HepG2 (cell line): ENCODE data around the gene RHBDF2. TPM values are rescaled to one million over a fixed set of nuclear protein-coding genes. Genes with fewer than 3 reads are reported as not detected.
A peak's percentile ranks its signal among the peaks of the same experiment; 100 is the strongest.
"Not testable (repeated sequence)": the region's sequence is repeated elsewhere in the genome, so short reads cannot be mapped to it uniquely, and the experiment has no call there.

Experiments used
- ATAC-seq: fragments of 200-7000 bp; cut with Tn5 transposase; 3 replicates; pipeline ENCODE4 v1.9.1; 2020; ENCODE audit warnings: mild to moderate bottlenecking, moderate library complexity
- BruUV-seq: library from RNA; stranded (reverse); fragments of 400-500 nt; replicated peaks from 2 replicates; lab custom pipeline; 2021; lab: Mats Ljungman, UMichigan
- CTCF ChIA-PET: fragments of 300-600 bp; formaldehyde crosslinking; extraction: SDS; loops from one replicate; lab custom pipeline; 2021; ENCODE audit warnings: low total read pairs, inconsistent platforms, low intra/inter-chr PET ratio; lab: Yijun Ruan, JAX
- POLR2A ChIA-PET: fragments of 350-600 bp; sonication (Branson Sonifier 250); formaldehyde crosslinking; loops from one replicate; lab custom pipeline; 2020; ENCODE audit warnings: antibody characterized with exemption, inconsistent platforms; lab: Yijun Ruan, JAX
- DNase-seq: peaks from one replicate; pipeline ENCODE4 v3.0.0-alpha.2; 2015; ENCODE audit warnings: low spot score
- FAIRE-seq: peaks from 3 replicates; lab custom pipeline; 2011; peaks lifted over from hg19 to GRCh38; lab: Jason Lieb, UNC
- H2AFZ ChIP-seq: one replicate; pipeline ENCODE4 v1.6.1; 2011; ENCODE audit warnings: low read length, inconsistent platforms
- H3K27ac ChIP-seq: fragments of 300-600 bp; 3 replicates; pipeline ENCODE4 v1.8.0; 2011; ENCODE audit warnings: mixed run types, mild to moderate bottlenecking, mixed read lengths, low read length, inconsistent platforms; ENCODE audit not compliant: insufficient read depth; ENCODE audit errors: extremely low read length
- H3K27me3 ChIP-seq, 2 experiments: fragments of 200-600 bp in 1 of 2; 2 replicates in 1 of 2; 3 replicates in 1 of 2; pipeline versions ENCODE4 v1.6.0 to v1.8.0; 2011; ENCODE audit warnings: low read length in 2 of 2, mild to moderate bottlenecking in 2 of 2, moderate library complexity in 2 of 2, inconsistent platforms in 1 of 2; ENCODE audit not compliant: insufficient read depth in 2 of 2, control insufficient read depth in 1 of 2
- H3K36me3 ChIP-seq, 2 experiments: fragments of 200-600 bp in 1 of 2; replicated peaks in 1 of 2; 2 replicates in 1 of 2; 3 replicates in 1 of 2; pipeline versions ENCODE4 v1.5.1 to v1.8.0; 2011; ENCODE audit warnings: low read length in 2 of 2, inconsistent platforms in 1 of 2; ENCODE audit not compliant: insufficient read depth in 2 of 2, control insufficient read depth in 1 of 2
- H3K4me1 ChIP-seq: 2 replicates; pipeline ENCODE4 v1.5.1; 2012; ENCODE audit warnings: low read length, inconsistent platforms; ENCODE audit not compliant: insufficient read depth
- H3K4me2 ChIP-seq: 2 replicates; pipeline ENCODE4 v1.6.0; 2011; ENCODE audit warnings: low read depth, low read length, inconsistent platforms
- H3K4me3 ChIP-seq, 3 experiments: fragments of 200-600 bp in 1 of 3; sonication (generic), shearing (Covaris generic) in 1 of 3; replicated peaks in 1 of 3; 2 replicates each; pipeline ENCODE4 v1.5.1; 2011 to 2016; ENCODE audit warnings: low read length in 3 of 3, inconsistent platforms in 2 of 3, low read depth in 2 of 3, mild to moderate bottlenecking in 2 of 3, control low read depth in 1 of 3, mixed read lengths in 1 of 3; ENCODE audit not compliant: insufficient read depth in 1 of 3
- H3K79me2 ChIP-seq: one replicate; pipeline ENCODE4 v1.6.1; 2011; ENCODE audit warnings: low read length, inconsistent platforms; ENCODE audit not compliant: insufficient read depth
- H3K9ac ChIP-seq: 2 replicates; pipeline ENCODE4 v1.6.0; 2011; ENCODE audit warnings: mild to moderate bottlenecking, low read depth, low read length, inconsistent platforms; ENCODE audit not compliant: insufficient read depth
- H3K9me3 ChIP-seq: 2 replicates; pipeline ENCODE4 v1.5.1; 2012; ENCODE audit warnings: mild to moderate bottlenecking, low read length
- H4K20me1 ChIP-seq: 2 replicates; pipeline ENCODE4 v1.6.0; 2011; ENCODE audit warnings: inconsistent platforms, mild to moderate bottlenecking, low read length, moderate library complexity; ENCODE audit not compliant: insufficient read depth
- HNRNPLL ChIP-seq: fragments of 200-400 bp; formaldehyde crosslinking; IDR thresholded peaks from 2 replicates; pipeline ENCODE4 v1.6.1; 2017; ENCODE audit warnings: mild to moderate bottlenecking, low read depth, low read length; ENCODE audit not compliant: poor library complexity, severe bottlenecking
- ZNF121 ChIP-seq: sonication (generic); formaldehyde crosslinking; IDR thresholded peaks from 2 replicates; pipeline ENCODE4 v1.5.0; 2020; ENCODE audit warnings: mild to moderate bottlenecking, missing genetic modification reagents
- ZNF501 ChIP-seq: sonication (generic); formaldehyde crosslinking; IDR thresholded peaks from 2 replicates; pipeline ENCODE4 v1.5.1; 2020; ENCODE audit warnings: mild to moderate bottlenecking, moderate library complexity, missing genetic modification reagents
- WGBS: methylation state at CpG from one replicate; pipeline ENCODE4 v1.1.6; 2017; ENCODE audit warnings: low lambda C conversion rate; 5-methylcytosine and 5-hydroxymethylcytosine counted together
- in situ Hi-C: cut with HindIII; loops from 2 replicates; pipeline ENCODE4 v1.10.0; 2017; ENCODE audit warnings: low pct_unique_long_range_greater_than_20kb; ENCODE audit not compliant: extremely low pct_ligation_motif_present
- intact Hi-C: fragments of 100-400 bp; cut with micrococcal nuclease; formaldehyde crosslinking; loops from one replicate; pipeline ENCODE4 v1.10.0; 2022; ENCODE audit not compliant: unreplicated experiment
- polyA plus RNA-seq, 8 experiments: library from polyadenylated mRNA; depleted of rRNA in 3 of 8; stranded (reverse) in 7 of 8; unstranded in 1 of 8; fragments of >200 nt; fragmentation: Illumina TruSeq in 4 of 8; extraction: Trizol in 4 of 8; gene quantifications; 2 replicates each; pipeline versions ENCODE4 v1.2.1 to v1.2.3, GENCODE V29; 2011 to 2016; ENCODE audit warnings: low read depth in 4 of 8, missing spikeins in 1 of 8, mixed read lengths in 1 of 8; ENCODE audit not compliant: insufficient read depth in 1 of 8
- total RNA-seq, 5 experiments: library from RNA; depleted of rRNA; stranded (reverse); fragments of >200 nt; fragmentation: Illumina TruSeq; extraction: Trizol; gene quantifications; 2 replicates each; pipeline ENCODE4 v1.2.3, GENCODE V29; 2016; ENCODE audit warnings: low read depth in 1 of 5
- TF ChIP-seq, protein P1 (sequence below): sonication (generic); formaldehyde crosslinking; IDR thresholded peaks from 2 replicates; pipeline ENCODE4 v1.5.0; 2020; ENCODE audit warnings: missing genetic modification reagents

RHBDF2 gene
- total and polyA plus RNA-seq, 2 of the 13 experiments (the other 11 are each of a cell fraction or from before 2014, with no cell fraction given): 7.8 to 24.2 TPM

DNA sequence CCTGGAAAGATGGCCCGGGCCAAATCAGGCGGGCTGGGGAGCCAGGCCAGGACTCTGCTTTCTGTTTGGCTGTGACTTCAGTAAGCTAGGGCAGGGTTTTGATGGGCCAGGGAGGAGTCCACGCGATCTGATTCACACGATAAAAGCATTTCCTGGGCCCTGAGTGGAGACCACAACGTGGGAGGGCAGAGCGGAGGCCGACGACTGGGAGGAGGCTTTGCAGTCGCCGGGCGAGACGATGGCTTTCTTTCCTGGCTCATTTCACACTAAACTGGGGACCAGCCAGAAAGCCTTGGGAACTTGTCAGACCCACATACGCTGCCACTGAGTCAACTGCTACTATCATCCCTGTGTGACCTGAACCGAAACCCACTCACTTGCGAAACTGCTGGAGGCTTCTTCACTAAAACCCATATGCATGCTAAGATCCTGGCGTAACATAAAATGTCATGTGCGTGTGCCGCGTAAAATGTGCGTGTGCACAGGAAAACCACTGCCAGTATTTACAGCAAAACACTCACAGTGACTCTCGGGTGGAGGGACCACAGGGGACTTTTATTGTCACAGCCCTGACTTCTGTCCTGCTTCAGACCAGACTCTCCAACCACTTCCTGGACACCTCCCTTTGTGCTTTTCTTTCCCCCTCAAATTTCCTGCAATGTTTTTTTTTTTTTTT lies 14.2 kb upstream of the RHBDF2 start:
- Histone ChIP-seq H3K27ac (no peak overlapping the region), H3K4me1 (peaks cover 71% of the 10 kb centered on the region), H2AFZ (no peak overlapping the region), H3K4me2 (no peak overlapping the region), H3K9ac (no peak overlapping the region), H4K20me1 (no peaks in the 10 kb centered on the region), H3K27me3 (peaks cover 11 to 61% of the 10 kb centered on the region in 2 experiments), H3K79me2 (no peaks in the 10 kb centered on the region), H3K4me3 (no peak overlapping the region), H3K9me3 (no peaks in the 10 kb centered on the region), H3K36me3 (no peaks in the 10 kb centered on the region)
- 70% methylated on average over 22 of the region's 22 CpGs for WGBS
- ATAC-seq (no peak), FAIRE-seq (no peak), DNase-seq (no peak)
- TF ChIP-seq, protein P1, sequence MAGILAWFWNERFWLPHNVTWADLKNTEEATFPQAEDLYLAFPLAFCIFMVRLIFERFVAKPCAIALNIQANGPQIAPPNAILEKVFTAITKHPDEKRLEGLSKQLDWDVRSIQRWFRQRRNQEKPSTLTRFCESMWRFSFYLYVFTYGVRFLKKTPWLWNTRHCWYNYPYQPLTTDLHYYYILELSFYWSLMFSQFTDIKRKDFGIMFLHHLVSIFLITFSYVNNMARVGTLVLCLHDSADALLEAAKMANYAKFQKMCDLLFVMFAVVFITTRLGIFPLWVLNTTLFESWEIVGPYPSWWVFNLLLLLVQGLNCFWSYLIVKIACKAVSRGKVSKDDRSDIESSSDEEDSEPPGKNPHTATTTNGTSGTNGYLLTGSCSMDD (CRISPR knock-in tag): no peak
- TF ChIP-seq ZNF501 (CRISPR knock-in tag) (0 out of 2 replicates have a peak, but pooled peaks have one; percentile 38), HNRNPLL (peak; percentile 8)
- CTCF ChIA-PET: no interaction called here
- POLR2A ChIA-PET: interaction anchor here (0.8 kb wide), 1 partner anchor 13 kb away, joined by 3 read pairs; no protein-coding TSS in a partner anchor
- intact Hi-C loops (no loop called here), in situ Hi-C loops (no loop called here)
- no TSS peak for BruUV-seq

DNA sequence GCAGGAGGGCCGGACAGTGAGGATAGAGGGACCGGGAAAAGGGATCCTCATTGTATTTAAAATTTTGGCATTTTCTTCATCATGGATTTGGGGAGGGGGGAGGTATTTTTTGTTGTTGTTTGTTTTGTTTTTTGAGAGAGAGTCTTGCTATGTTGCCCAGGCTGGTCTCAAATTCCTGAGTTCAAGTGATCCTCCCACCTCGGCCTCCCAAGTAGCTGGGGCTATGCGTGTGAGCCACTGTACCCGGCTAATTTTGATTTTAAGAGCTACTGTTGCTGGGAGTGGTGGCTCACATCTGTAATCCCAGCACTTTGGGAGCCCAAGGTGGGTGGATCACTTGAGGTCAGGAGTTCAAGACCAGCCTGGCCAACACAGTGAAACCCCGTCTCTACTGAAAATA lies 13.1 kb upstream of the RHBDF2 start:
- BruUV-seq, intact Hi-C loops, in situ Hi-C loops, H3K36me3 ChIP-seq, H3K9me3 ChIP-seq, H3K27ac ChIP-seq, DNase-seq: not testable (repeated sequence)
- H3K4me1 ChIP-seq: peaks cover 68% of the 10 kb centered on the region
- POLR2A ChIA-PET: interaction anchor here (0.6 to 0.8 kb wide), 2 partner anchors 10 to 12 kb away, joined by 3 read pairs; no protein-coding TSS in a partner anchor
- TF ChIP-seq ZNF121 (CRISPR knock-in tag): peak; percentile 74
- TF ChIP-seq, all 625 proteins: peak for 1; not testable (repeated sequence) for 624
- CTCF ChIA-PET, ATAC-seq, H4K20me1 ChIP-seq, H3K79me2 ChIP-seq, FAIRE-seq, H2AFZ ChIP-seq, H3K9ac ChIP-seq, H3K4me3 ChIP-seq, H3K4me2 ChIP-seq: not testable (repeated sequence)
- peaks cover 8 to 50% of the 10 kb centered on the region in 2 experiments for H3K27me3 ChIP-seq
- 53% methylated on average over 6 of the region's 6 CpGs for WGBS
